ENCODE data around the gene SGMS2. TPM values are rescaled to one million over a fixed set of nuclear protein-coding genes. Genes with fewer than 3 reads are reported as not detected.

Gene SGMS2
- total and polyA plus RNA-seq, 2 of the 13 experiments (the other 11 are each of a cell fraction or from before 2014, with no cell fraction given), result 1.2 to 1.7 TPM

DNA sequence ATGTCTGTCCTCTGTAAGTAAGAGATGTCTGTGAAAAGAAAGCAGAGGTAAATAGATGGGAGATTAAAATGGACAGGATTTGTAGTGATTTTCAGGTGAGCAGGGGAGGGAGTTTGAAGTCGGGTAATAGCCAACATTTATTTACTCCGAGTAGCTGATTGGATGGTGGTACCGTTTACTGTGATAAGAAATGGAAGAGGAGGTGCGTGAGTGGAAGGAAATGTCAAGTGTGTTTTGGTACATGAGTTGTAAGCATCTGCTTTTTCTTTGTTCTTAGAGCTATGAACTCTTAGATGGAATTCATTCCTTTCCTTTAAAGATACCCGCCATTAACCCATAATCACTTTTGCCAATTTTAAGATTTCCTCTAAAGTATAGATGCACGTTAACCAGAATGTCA lies 45.5 kb downstream of the SGMS2 start:
- 91% methylated on average over 6 of the region's 6 CpGs for WGBS (ENCODE audit: low lambda C conversion rate)
- Histone ChIP-seq H3K4me1 (ENCODE audit: insufficient read depth, low read length) (peaks cover 14% of the 10 kb centered on the region), H3K36me3 (replicated peaks in 1 of 2; ENCODE audit: control insufficient read depth in 1 of 2, insufficient read depth in 2 of 2, low read length in 2 of 2) (no peaks in the 10 kb centered on the region), H3K27me3 (ENCODE audit: control insufficient read depth in 1 of 2, insufficient read depth in 2 of 2, low read length in 2 of 2) (no peaks in the 10 kb centered on the region), H3K4me2 (ENCODE audit: low read depth, low read length) (no peak overlapping the region), H3K9ac (ENCODE audit: insufficient read depth, low read depth, low read length) (no peak overlapping the region), H3K4me3 (replicated peaks in 1 of 3; ENCODE audit: insufficient read depth in 1 of 3, low read depth in 2 of 3, low read length in 3 of 3) (no peak overlapping the region), H3K79me2 (ENCODE audit: insufficient read depth, low read length) (no peaks in the 10 kb centered on the region), H3K9me3 (ENCODE audit: low read length) (no peaks in the 10 kb centered on the region), H4K20me1 (ENCODE audit: insufficient read depth, low read length) (no peaks in the 10 kb centered on the region), H2AFZ (ENCODE audit: low read length) (no peak overlapping the region), H3K27ac (ENCODE audit: extremely low read length, insufficient read depth, low read length) (no peak overlapping the region)
- in situ Hi-C loops (cut with HindIII; ENCODE audit: extremely low pct_ligation_motif_present, low pct_unique_long_range_greater_than_20kb), result no loop called here
- intact Hi-C loops (cut with micrococcal nuclease; ENCODE audit: unreplicated experiment), result no loop called here
- no peak for TF ChIP-seq TAF15 (IDR thresholded peaks at IDR 0.05; ENCODE audit: low read depth, low read length, poor library complexity, severe bottlenecking)
- TF ChIP-seq, protein P1, sequence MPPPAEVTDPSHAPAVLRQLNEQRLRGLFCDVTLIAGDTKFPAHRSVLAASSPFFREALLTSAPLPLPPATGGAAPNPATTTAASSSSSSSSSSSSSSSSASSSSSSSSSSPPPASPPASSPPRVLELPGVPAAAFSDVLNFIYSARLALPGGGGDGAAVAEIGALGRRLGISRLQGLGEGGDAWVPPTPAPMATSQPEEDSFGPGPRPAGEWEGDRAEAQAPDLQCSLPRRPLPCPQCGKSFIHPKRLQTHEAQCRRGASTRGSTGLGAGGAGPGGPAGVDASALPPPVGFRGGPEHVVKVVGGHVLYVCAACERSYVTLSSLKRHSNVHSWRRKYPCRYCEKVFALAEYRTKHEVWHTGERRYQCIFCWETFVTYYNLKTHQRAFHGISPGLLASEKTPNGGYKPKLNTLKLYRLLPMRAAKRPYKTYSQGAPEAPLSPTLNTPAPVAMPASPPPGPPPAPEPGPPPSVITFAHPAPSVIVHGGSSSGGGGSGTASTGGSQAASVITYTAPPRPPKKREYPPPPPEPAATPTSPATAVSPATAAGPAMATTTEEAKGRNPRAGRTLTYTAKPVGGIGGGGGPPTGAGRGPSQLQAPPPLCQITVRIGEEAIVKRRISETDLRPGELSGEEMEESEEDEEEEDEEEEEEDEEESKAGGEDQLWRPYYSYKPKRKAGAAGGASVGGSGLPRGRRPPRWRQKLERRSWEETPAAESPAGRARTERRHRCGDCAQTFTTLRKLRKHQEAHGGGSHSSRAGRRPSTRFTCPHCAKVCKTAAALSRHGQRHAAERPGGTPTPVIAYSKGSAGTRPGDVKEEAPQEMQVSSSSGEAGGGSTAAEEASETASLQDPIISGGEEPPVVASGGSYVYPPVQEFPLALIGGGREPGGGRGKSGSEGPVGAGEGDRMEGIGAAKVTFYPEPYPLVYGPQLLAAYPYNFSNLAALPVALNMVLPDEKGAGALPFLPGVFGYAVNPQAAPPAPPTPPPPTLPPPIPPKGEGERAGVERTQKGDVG (CRISPR knock-in tag; IDR thresholded peaks at IDR 0.05; ENCODE audit: borderline replicate concordance), result no peak
- no peak for TF ChIP-seq CAMTA2 (CRISPR knock-in tag; IDR thresholded peaks at IDR 0.05; ENCODE audit: borderline replicate concordance)
- TF ChIP-seq ZNF496 (CRISPR knock-in tag; IDR thresholded peaks at IDR 0.05; ENCODE audit: insufficient replicate concordance), result no peak
- no peak for TF ChIP-seq HMG20A (CRISPR knock-in tag; IDR thresholded peaks at IDR 0.05; ENCODE audit: borderline replicate concordance)
- no peak for TF ChIP-seq MIXL1 (CRISPR knock-in tag; IDR thresholded peaks at IDR 0.05)
- TF ChIP-seq ZNF329 (CRISPR knock-in tag; IDR thresholded peaks at IDR 0.05; ENCODE audit: low read depth), result no peak
- TF ChIP-seq CSRNP1 (CRISPR knock-in tag; IDR thresholded peaks at IDR 0.05), result no peak
- TF ChIP-seq TOPORS (CRISPR knock-in tag; IDR thresholded peaks at IDR 0.05), result no peak
- TF ChIP-seq, protein P2, sequence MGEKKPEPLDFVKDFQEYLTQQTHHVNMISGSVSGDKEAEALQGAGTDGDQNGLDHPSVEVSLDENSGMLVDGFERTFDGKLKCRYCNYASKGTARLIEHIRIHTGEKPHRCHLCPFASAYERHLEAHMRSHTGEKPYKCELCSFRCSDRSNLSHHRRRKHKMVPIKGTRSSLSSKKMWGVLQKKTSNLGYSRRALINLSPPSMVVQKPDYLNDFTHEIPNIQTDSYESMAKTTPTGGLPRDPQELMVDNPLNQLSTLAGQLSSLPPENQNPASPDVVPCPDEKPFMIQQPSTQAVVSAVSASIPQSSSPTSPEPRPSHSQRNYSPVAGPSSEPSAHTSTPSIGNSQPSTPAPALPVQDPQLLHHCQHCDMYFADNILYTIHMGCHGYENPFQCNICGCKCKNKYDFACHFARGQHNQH (CRISPR knock-in tag; IDR thresholded peaks at IDR 0.05), result no peak
- ChIA-PET CTCF (ENCODE audit: low intra/inter-chr PET ratio, low total read pairs) (no interaction called here), POLR2A (no interaction called here)
- no peak for DNase-seq (ENCODE audit: low spot score)
- no TSS peak for BruUV-seq (replicated peaks)
- ATAC-seq, result no peak
- FAIRE-seq, result no peak
